HCT116 (cell line): ENCODE data around the gene FBXW8. TPM values are rescaled to one million over a fixed set of nuclear protein-coding genes. Genes with fewer than 3 reads are reported as not detected.

Experiments
- ATAC-seq: fragments of 200-7000 bp; cut with Tn5 transposase; 2 replicates; pipeline ENCODE4 v1.9.1; 2020; ENCODE audit warnings: mild to moderate bottlenecking, moderate library complexity
- BruUV-seq: library from RNA; stranded (reverse); fragments of 400-500 nt; replicated peaks from 2 replicates; lab custom pipeline; 2021; lab: Mats Ljungman, UMichigan
- CTCF ChIA-PET: fragments of 300-600 bp; sonication (Branson Sonifier 250); formaldehyde crosslinking; loops from one replicate; lab custom pipeline; 2021; ENCODE audit warnings: antibody characterized with exemption; lab: Charles Lee
- POLR2A ChIA-PET: fragments of 300-600, 350-600 bp; sonication (Branson Sonifier 250); formaldehyde crosslinking; loops from one replicate; lab custom pipeline; 2021; ENCODE audit warnings: antibody characterized with exemption; lab: Charles Lee
- RAD21 ChIA-PET, 2 experiments: fragments of 300-600 bp; sonication (Branson Sonifier 250); formaldehyde crosslinking; loops; one replicate each; lab custom pipeline; 2023; ENCODE audit warnings: low total read pairs in 2 of 2; ENCODE audit not compliant: uncharacterized antibody in 2 of 2, unreplicated experiment in 2 of 2, low non-redundant PET in 1 of 2; lab: Charles Lee
- DNase-seq: peaks from one replicate; pipeline ENCODE4 v3.0.0-alpha.2; 2010; ENCODE audit warnings: low read depth, low spot score
- H2AFZ ChIP-seq: fragments of 200-600 bp; shearing (Covaris generic), sonication (generic); 2 replicates; pipeline ENCODE4 v1.6.1; 2017; ENCODE audit warnings: low read depth, mixed run types, mixed read lengths, antibody characterized with exemption, low read length; ENCODE audit not compliant: poor library complexity, severe bottlenecking
- H3K27ac ChIP-seq: 2 replicates; pipeline ENCODE4 v1.5.1; 2012; ENCODE audit warnings: low read depth, low read length
- H3K27me3 ChIP-seq: fragments of 200-600 bp; sonication (generic); 2 replicates; pipeline ENCODE4 v1.6.1; 2016; ENCODE audit warnings: mixed run types, low read length, mixed read lengths; ENCODE audit not compliant: insufficient read depth
- H3K36me3 ChIP-seq, 2 experiments: fragments of 200-500 bp in 1 of 2; fragments of 200-600 bp in 1 of 2; sonication (Bioruptor generic) in 1 of 2; sonication (generic) in 1 of 2; 2 replicates each; pipeline versions ENCODE4 v1.5.1 to v1.6.1; 2014 to 2016; ENCODE audit warnings: low read length in 2 of 2, inconsistent platforms in 1 of 2, mixed read lengths in 1 of 2, mixed run types in 1 of 2; ENCODE audit not compliant: insufficient read depth in 2 of 2, control insufficient read depth in 1 of 2
- H3K4me1 ChIP-seq, 2 experiments: fragments of 200-600 bp in 1 of 2; sonication (generic) in 1 of 2; 2 replicates each; pipeline versions ENCODE4 v1.5.1 to v1.6.1; 2012 to 2017; ENCODE audit warnings: low read length in 2 of 2, inconsistent platforms in 1 of 2, mild to moderate bottlenecking in 1 of 2, mixed read lengths in 1 of 2, mixed run types in 1 of 2, moderate library complexity in 1 of 2; ENCODE audit not compliant: insufficient read depth in 2 of 2, control insufficient read depth in 1 of 2
- H3K4me2 ChIP-seq: fragments of 200-600 bp; sonication (generic); 2 replicates; pipeline ENCODE4 v1.6.1; 2017; ENCODE audit warnings: mixed run types, low read length, mixed read lengths
- H3K4me3 ChIP-seq, 2 experiments: fragments of 200-600 bp in 1 of 2; sonication (generic) in 1 of 2; replicated peaks in 1 of 2; 2 replicates each; pipeline ENCODE4 v1.5.1; 2011 to 2016; ENCODE audit warnings: low read length in 2 of 2, control low read depth in 1 of 2, low read depth in 1 of 2, mild to moderate bottlenecking in 1 of 2, mixed read lengths in 1 of 2, mixed run types in 1 of 2
- H3K79me2 ChIP-seq: fragments of 200-600 bp; sonication (generic); 2 replicates; pipeline ENCODE4 v1.6.1; 2017; ENCODE audit warnings: mild to moderate bottlenecking, mixed run types, low read length, moderate library complexity, mixed read lengths; ENCODE audit not compliant: insufficient read depth
- H3K9ac ChIP-seq: fragments of 200-600 bp; sonication (generic); 2 replicates; pipeline ENCODE4 v1.6.1; 2016; ENCODE audit warnings: low read length, mixed read lengths
- H3K9me2 ChIP-seq: fragments of 200-600 bp; sonication (generic), shearing (Covaris generic); 2 replicates; pipeline ENCODE4 v1.6.1; 2017; ENCODE audit warnings: mixed run types, mild to moderate bottlenecking, moderate library complexity; ENCODE audit not compliant: insufficient read depth
- H3K9me3 ChIP-seq, 2 experiments: fragments of 200-500 bp in 1 of 2; fragments of 200-600 bp in 1 of 2; sonication (Bioruptor generic) in 1 of 2; sonication (generic) in 1 of 2; 2 replicates each; pipeline ENCODE4 v1.6.1; 2014 to 2017; ENCODE audit warnings: low read length in 2 of 2, mixed read lengths in 2 of 2, inconsistent platforms in 1 of 2, low read depth in 1 of 2, mild to moderate bottlenecking in 1 of 2, mixed run types in 1 of 2, moderate library complexity in 1 of 2; ENCODE audit not compliant: control insufficient read depth in 1 of 2, insufficient read depth in 1 of 2
- H4K20me1 ChIP-seq: fragments of 200-600 bp; sonication (generic), shearing (Covaris generic); 2 replicates; pipeline ENCODE4 v1.6.1; 2017; ENCODE audit warnings: mixed run types, mild to moderate bottlenecking, moderate library complexity; ENCODE audit not compliant: insufficient read depth
- ATF3 ChIP-seq: IDR thresholded peaks from 2 replicates; pipeline ENCODE4 v1.6.1; 2012
- CBX3 ChIP-seq: IDR thresholded peaks from 2 replicates; pipeline ENCODE4 v1.6.1; 2012; ENCODE audit warnings: low read depth
- EZH2 ChIP-seq: fragments of 200-600 bp; sonication (generic); IDR thresholded peaks from 2 replicates; pipeline ENCODE4 v1.6.1; 2017; ENCODE audit warnings: antibody characterized with exemption, mixed run types
- JUND ChIP-seq: IDR thresholded peaks from 2 replicates; pipeline ENCODE4 v1.6.1; 2012
- MAX ChIP-seq: IDR thresholded peaks from 2 replicates; pipeline ENCODE4 v1.6.1; 2012
- POLR2AphosphoS5 ChIP-seq: IDR thresholded peaks from 2 replicates; pipeline ENCODE4 v1.6.1; 2011; ENCODE audit warnings: mild to moderate bottlenecking, low read depth, low read length, moderate library complexity
- REST ChIP-seq: IDR thresholded peaks from 2 replicates; pipeline ENCODE4 v1.6.1; 2012; ENCODE audit warnings: low read depth
- SP1 ChIP-seq: IDR thresholded peaks from 2 replicates; pipeline ENCODE4 v1.6.1; 2012; ENCODE audit warnings: low read depth
- ZFX ChIP-seq: fragments of 450-650 bp; IDR thresholded peaks from 2 replicates; pipeline ENCODE4 v1.6.1; 2017
- ZNF274 ChIP-seq: fragments of 200-500 bp; sonication (Bioruptor generic); IDR thresholded peaks from 2 replicates; pipeline ENCODE4 v1.6.1; 2014; ENCODE audit warnings: mild to moderate bottlenecking, low read depth, low read length, inconsistent platforms
- intact Hi-C: fragments of 100-400 bp; cut with micrococcal nuclease; formaldehyde crosslinking; loops from 2 replicates; pipeline ENCODE4 v1.10.0; 2022
- total RNA-seq: library from RNA; stranded (reverse); gene quantifications from one replicate; pipeline ENCODE4 v1.2.1, GENCODE V29; 2021; ENCODE audit not compliant: unreplicated experiment

The FBXW8 gene
- total RNA-seq, 1 experiment from 2014 or later = 14.6 TPM

- TF ChIP-seq ZNF274 = no peak
- no peak for TF ChIP-seq POLR2AphosphoS5
- TF ChIP-seq ZFX = no peak
- no peak for TF ChIP-seq ATF3
- no peak for TF ChIP-seq CBX3
Observed at GRCh38 chr12:117079487-117079886, 168.7 kb downstream of the FBXW8 start (continued).

GRCh38 chr12:117080661-117081144 is 170.0 kb downstream of the FBXW8 start:
- Histone ChIP-seq H3K9me2 (no peaks in the 10 kb centered on the region), H3K9ac (no peak overlapping the region), H3K36me3 (no peaks in the 10 kb centered on the region), H3K4me1 (no peaks in the 10 kb centered on the region), H3K27ac (no peak overlapping the region), H3K79me2 (no peaks in the 10 kb centered on the region), H2AFZ (no peak overlapping the region), H3K27me3 (no peaks in the 10 kb centered on the region), H3K4me3 (no peak overlapping the region), H3K9me3 (no peaks in the 10 kb centered on the region), H3K4me2 (no peak overlapping the region), H4K20me1 (no peaks in the 10 kb centered on the region)
- ChIA-PET CTCF (no interaction called here), POLR2A (no interaction called here), RAD21 (no interaction called here)
- no TSS peak for BruUV-seq
- DNase-seq (no peak), ATAC-seq (no peak)
- no peak for TF ChIP-seq EZH2
- TF ChIP-seq ATF3 = no peak
- no peak for TF ChIP-seq MAX
- TF ChIP-seq ZFX = no peak
- no peak for TF ChIP-seq JUND
- no peak for TF ChIP-seq ZNF274
- TF ChIP-seq REST = no peak
- TF ChIP-seq SP1 = no peak
- intact Hi-C loops = no loop called here

Other genes starting within 250 kb of the FBXW8 start
- gene SPRING1, start 172.9 kb upstream of the FBXW8 start, total RNA-seq = 28.5 TPM
- 34.9 TPM for gene RNFT2, start 172.6 kb upstream of the FBXW8 start, total RNA-seq
- 4.3 TPM for gene HRK, start 29.5 kb upstream of the FBXW8 start, total RNA-seq
- gene TESC, start 188.5 kb downstream of the FBXW8 start, total RNA-seq = 10.4 TPM